GM23248 (cell line): ENCODE measurements around the gene VPS4A. TPM values are rescaled to one million over a fixed set of nuclear protein-coding genes. Genes with fewer than 3 reads are reported as not detected.

Experiments
- DNase-seq: peaks from one replicate; pipeline ENCODE4 v3.0.0-alpha.2; 2015
- H2AFZ ChIP-seq: fragments of 200-600 bp; sonication (generic); 2 replicates; pipeline ENCODE4 v1.6.1; 2016; ENCODE audit warnings: antibody characterized with exemption
- H3F3A ChIP-seq: fragments of 200-600 bp; sonication (generic); 2 replicates; pipeline ENCODE4 v1.6.1; 2016; ENCODE audit warnings: mild to moderate bottlenecking, antibody characterized with exemption, mixed run types; ENCODE audit not compliant: insufficient read depth
- H3K27ac ChIP-seq: fragments of 200-600 bp; sonication (generic); 2 replicates; pipeline ENCODE4 v1.5.1; 2016; ENCODE audit warnings: mild to moderate bottlenecking
- H3K27me3 ChIP-seq: fragments of 200-600 bp; sonication (generic); replicated peaks from 2 replicates; pipeline ENCODE4 v1.6.1; 2016; ENCODE audit warnings: mild to moderate bottlenecking; ENCODE audit not compliant: insufficient read depth
- H3K36me3 ChIP-seq: fragments of 200-600 bp; sonication (generic); 2 replicates; pipeline ENCODE4 v1.6.1; 2016; ENCODE audit warnings: low read depth, mild to moderate bottlenecking
- H3K4me1 ChIP-seq: fragments of 200-600 bp; sonication (generic); 2 replicates; pipeline ENCODE4 v1.6.1; 2016; ENCODE audit warnings: mild to moderate bottlenecking; ENCODE audit not compliant: insufficient read depth
- H3K4me2 ChIP-seq: fragments of 200-600 bp; sonication (generic); one replicate; pipeline ENCODE4 v1.6.1; 2016; ENCODE audit warnings: mild to moderate bottlenecking; ENCODE audit not compliant: unreplicated experiment
- H3K4me3 ChIP-seq: fragments of 200-600 bp; sonication (generic); 2 replicates; pipeline ENCODE4 v1.5.1; 2016; ENCODE audit warnings: mild to moderate bottlenecking
- H3K79me2 ChIP-seq: fragments of 200-600 bp; sonication (generic); 2 replicates; pipeline ENCODE4 v1.6.1; 2016; ENCODE audit warnings: mild to moderate bottlenecking; ENCODE audit not compliant: insufficient read depth
- H3K9ac ChIP-seq: fragments of 200-600 bp; sonication (generic); 2 replicates; pipeline ENCODE4 v1.6.1; 2016; ENCODE audit warnings: mild to moderate bottlenecking
- H3K9me2 ChIP-seq: fragments of 200-600 bp; sonication (generic); 2 replicates; pipeline ENCODE4 v1.6.1; 2016; ENCODE audit warnings: mixed run types, mild to moderate bottlenecking, moderate library complexity; ENCODE audit not compliant: insufficient read depth
- H3K9me3 ChIP-seq: fragments of 200-600 bp; sonication (generic); one replicate; pipeline ENCODE4 v1.6.1; 2017; ENCODE audit warnings: low read depth
- H4K20me1 ChIP-seq: fragments of 200-600 bp; sonication (generic); 2 replicates; pipeline ENCODE4 v1.6.0; 2016; ENCODE audit not compliant: insufficient read depth
- EZH2 ChIP-seq: fragments of 200-600 bp; sonication (generic); IDR thresholded peaks from 2 replicates; pipeline ENCODE4 v1.6.1; 2018; ENCODE audit warnings: antibody characterized with exemption, mild to moderate bottlenecking; ENCODE audit not compliant: insufficient read depth, poor library complexity, severe bottlenecking
- EZH2phosphoT487 ChIP-seq: fragments of 200-600 bp; sonication (generic); IDR thresholded peaks from 2 replicates; pipeline ENCODE4 v1.6.1; 2018; ENCODE audit warnings: antibody characterized with exemption, moderate library complexity, mild to moderate bottlenecking, low read depth; ENCODE audit not compliant: insufficient read depth
- WGBS, 2 experiments: methylation state at CpG; one replicate each; pipeline ENCODE4 v1.1.6; 2015 to 2017; ENCODE audit warnings: low lambda C conversion rate in 2 of 2, low coverage in 1 of 2; ENCODE audit errors: missing lambda C conversion rate in 2 of 2; 5-methylcytosine and 5-hydroxymethylcytosine counted together
- in situ Hi-C: fragments of 300-500 bp; cut with MboI; formaldehyde crosslinking; loops from 2 replicates; pipeline ENCODE4 v1.15.0; 2020
- polyA plus RNA-seq: library from polyadenylated mRNA; unstranded; fragments of >200 nt; fragmentation: Nextera tagmentation; extraction: Ambion mirVana; gene quantifications from 2 replicates; pipeline ENCODE4 v1.2.1, GENCODE V29; 2016
- total RNA-seq: library from RNA; depleted of rRNA; stranded (reverse); fragments of >200 nt; shearing (Covaris generic); gene quantifications from 2 replicates; pipeline ENCODE4 v1.2.3, GENCODE V29; 2014

The VPS4A gene
- total and polyA plus RNA-seq, 2 experiments from 2014 or later: 36.5 to 43.8 TPM

GRCh38 chr16:69319381-69319780 is 8.2 kb downstream of the VPS4A start:
- 0 out of 2 replicates have a peak, but pooled peaks cover 9% of the 10 kb centered on the region for H3F3A ChIP-seq
- DNase-seq: no peak
- H3K9me3 ChIP-seq: no peaks in the 10 kb centered on the region
- TF ChIP-seq EZH2 (no peak), EZH2phosphoT487 (no peak)
- no peaks in the 10 kb centered on the region for H3K4me1 ChIP-seq
- no peaks in the 10 kb centered on the region for H4K20me1 ChIP-seq
- H3K79me2 ChIP-seq: peaks cover 88% of the 10 kb centered on the region
- H3K9me2 ChIP-seq: no peaks in the 10 kb centered on the region
- no peak overlapping the region for H2AFZ ChIP-seq
- no peak overlapping the region for H3K27ac ChIP-seq
- H3K4me2 ChIP-seq: no peak overlapping the region
- peaks cover 30% of the 10 kb centered on the region for H3K36me3 ChIP-seq
- WGBS, 2 experiments: 85 to 86% methylated on average over 9 of the region's 9 CpGs
- H3K27me3 ChIP-seq: no peaks in the 10 kb centered on the region
- H3K9ac ChIP-seq: no peak overlapping the region
- in situ Hi-C loops: no loop called here
- no peak overlapping the region for H3K4me3 ChIP-seq

GRCh38 chr16:69319826-69320739 is 8.9 kb downstream of the VPS4A start:
- peaks cover 33% of the 10 kb centered on the region for H3K36me3 ChIP-seq
- peaks cover 88% of the 10 kb centered on the region for H3K79me2 ChIP-seq
- no peaks in the 10 kb centered on the region for H3K9me2 ChIP-seq
- TF ChIP-seq EZH2phosphoT487 (no peak), EZH2 (no peak)
- WGBS, 2 experiments: 93 to 96% methylated on average over 29 to 30 of the region's 30 CpGs
- no peaks in the 10 kb centered on the region for H4K20me1 ChIP-seq
- H3F3A ChIP-seq: 0 out of 2 replicates have a peak, but pooled peaks cover 9% of the 10 kb centered on the region
- no peak overlapping the region for H3K27ac ChIP-seq
- in situ Hi-C loops: no loop called here
- DNase-seq: no peak
- H2AFZ ChIP-seq: no peak overlapping the region
- no peaks in the 10 kb centered on the region for H3K9me3 ChIP-seq
- no peak overlapping the region for H3K4me3 ChIP-seq
- no peaks in the 10 kb centered on the region for H3K27me3 ChIP-seq
- no peak overlapping the region for H3K4me2 ChIP-seq
- no peak overlapping the region for H3K9ac ChIP-seq
- H3K4me1 ChIP-seq: no peaks in the 10 kb centered on the region

DNA sequence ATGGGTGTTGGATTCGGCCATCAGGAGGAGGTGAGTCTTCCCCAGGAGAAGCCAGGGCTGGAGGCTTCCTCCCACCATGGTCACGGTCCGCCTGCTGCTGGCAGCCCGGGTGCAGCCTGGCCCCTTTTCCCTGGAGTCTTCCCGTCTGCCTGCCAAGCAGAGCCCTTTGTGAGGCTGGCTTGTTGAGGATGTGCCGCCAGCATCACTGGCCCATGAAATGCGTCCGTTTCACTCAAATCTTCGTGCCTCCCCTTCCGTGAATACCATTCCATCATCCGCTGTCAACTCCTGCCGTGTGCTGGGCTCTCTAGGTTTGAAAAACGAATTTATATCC is 9.6 kb downstream of the VPS4A start:
- in situ Hi-C loops: no loop called here
- Histone ChIP-seq H2AFZ (no peak overlapping the region), H3K36me3 (peaks cover 37% of the 10 kb centered on the region), H3F3A (0 out of 2 replicates have a peak, but pooled peaks cover 10% of the 10 kb centered on the region), H3K27me3 (no peaks in the 10 kb centered on the region), H3K9me2 (no peaks in the 10 kb centered on the region), H3K79me2 (peaks cover 88% of the 10 kb centered on the region), H3K4me1 (no peaks in the 10 kb centered on the region), H3K9me3 (no peaks in the 10 kb centered on the region), H3K4me2 (no peak overlapping the region), H4K20me1 (no peaks in the 10 kb centered on the region), H3K27ac (no peak overlapping the region), H3K4me3 (no peak overlapping the region), H3K9ac (no peak overlapping the region)
- WGBS, 2 experiments: 80 to 83% methylated on average over 13 of the region's 13 CpGs
- TF ChIP-seq EZH2phosphoT487 (no peak), EZH2 (no peak)
- DNase-seq: no peak

- no peak overlapping the region for H3K27ac ChIP-seq
- peaks cover 88% of the 10 kb centered on the region for H3K79me2 ChIP-seq
- no peaks in the 10 kb centered on the region for H3K27me3 ChIP-seq
- H3K9me3 ChIP-seq: no peaks in the 10 kb centered on the region
- 88 to 90% methylated on average over 22 of the region's 22 CpGs for WGBS, 2 experiments
- H3K36me3 ChIP-seq: peaks cover 35% of the 10 kb centered on the region
- H3K4me2 ChIP-seq: no peak overlapping the region
- TF ChIP-seq EZH2phosphoT487: no peak
- TF ChIP-seq EZH2: no peak
- H3K9ac ChIP-seq: no peak overlapping the region
- H3K4me3 ChIP-seq: no peak overlapping the region
- H2AFZ ChIP-seq: no peak overlapping the region
- peaks cover 2% of the 10 kb centered on the region; the same call in 1 of the 2 replicates for H3K4me1 ChIP-seq
- in situ Hi-C loops: no loop called here
- no peak for DNase-seq
- no peaks in the 10 kb centered on the region for H4K20me1 ChIP-seq
- peaks cover 14% of the 10 kb centered on the region; the same call in 1 of the 2 replicates for H3F3A ChIP-seq
- no peaks in the 10 kb centered on the region for H3K9me2 ChIP-seq
Observed at GRCh38 chr16:69321080-69321479, 9.9 kb downstream of the VPS4A start.
